Fibroblast of skin of back (primary cell): Measurements from ENCODE around the gene ST8SIA6. TPM values are rescaled to one million over a fixed set of nuclear protein-coding genes. Genes with fewer than 3 reads are reported as not detected.
"Not testable (repeated sequence)": the region's sequence is repeated elsewhere in the genome, so short reads cannot be mapped to it uniquely, and the experiment has no call there.

Experiments
- DNase-seq: peaks from one replicate; pipeline ENCODE4 v3.0.0-alpha.2; 2013
- polyA plus RNA-seq, 2 experiments: library from polyadenylated mRNA; unstranded; fragments of 120-200 nt; gene quantifications; one replicate each; pipeline ENCODE4 v1.2.1, GENCODE V29; 2013; ENCODE audit not compliant: insufficient read length in 2 of 2

ST8SIA6 gene
- 0.18 TPM for polyA plus RNA-seq (2013, experiment 1 of 2; ENCODE audit: insufficient read length)
- polyA plus RNA-seq (2013, experiment 2 of 2; ENCODE audit: insufficient read length), result 0.07 TPM

- DNase-seq, result peak; percentile 63
These were observed at the start of gene ST8SIA6 for GRCh38 chr10:17454161-17455014. Gene ST8SIA6, minus strand, starts transcription at chr10:17454595. Its CDS starts 340 bp downstream, at chr10:17454255.

GRCh38 chr10:17503795-17504194 lies 49.4 kb upstream of the ST8SIA6 start:
- DNase-seq, result no peak

GRCh38 chr10:17502814-17503213 lies 48.4 kb upstream of the ST8SIA6 start:
- no peak for DNase-seq

- DNase-seq, result not testable (repeated sequence)
These were observed 44.6 kb upstream of the ST8SIA6 start for GRCh38 chr10:17499014-17499413.

GRCh38 chr10:17497446-17498030 lies 43.1 kb upstream of the ST8SIA6 start:
- no peak for DNase-seq

- no peak for DNase-seq
These were observed 40.3 kb upstream of the ST8SIA6 start for GRCh38 chr10:17494626-17495260.

GRCh38 chr10:17488848-17489247 lies 34.5 kb upstream of the ST8SIA6 start:
- no peak for DNase-seq

- no peak for DNase-seq
These were observed 28.7 kb upstream of the ST8SIA6 start for GRCh38 chr10:17483079-17483478.

GRCh38 chr10:17479822-17480221 lies 25.4 kb upstream of the ST8SIA6 start:
- no peak for DNase-seq

- DNase-seq, result no peak
These were observed 24.7 kb upstream of the ST8SIA6 start for GRCh38 chr10:17479015-17479615.

- no peak for DNase-seq
These were observed 21.7 kb upstream of the ST8SIA6 start for GRCh38 chr10:17476073-17476472.

GRCh38 chr10:17475661-17476060 lies 21.3 kb upstream of the ST8SIA6 start:
- no peak for DNase-seq

GRCh38 chr10:17474595-17475323 lies 20.4 kb upstream of the ST8SIA6 start:
- DNase-seq, result peak; percentile 25

- DNase-seq, result no peak
These were observed 19.0 kb upstream of the ST8SIA6 start for GRCh38 chr10:17473228-17473950.

GRCh38 chr10:17472481-17473227 lies 18.3 kb upstream of the ST8SIA6 start:
- no peak for DNase-seq

- DNase-seq, result no peak
These were observed 15.9 kb upstream of the ST8SIA6 start for GRCh38 chr10:17470246-17470645.

- DNase-seq, result no peak
These were observed 11.1 kb upstream of the ST8SIA6 start for GRCh38 chr10:17465328-17466125.

- DNase-seq, result no peak
These were observed 10.2 kb upstream of the ST8SIA6 start for GRCh38 chr10:17464545-17464944.

- no peak for DNase-seq
These were observed 6.4 kb upstream of the ST8SIA6 start for GRCh38 chr10:17460756-17461155.

GRCh38 chr10:17457083-17457482 lies 2.7 kb upstream of the ST8SIA6 start:
- DNase-seq, result no peak
